K562 (cell line): Measurements from ENCODE around the gene TXN2. TPM values are rescaled to one million over a fixed set of nuclear protein-coding genes. Genes with fewer than 3 reads are reported as not detected.

ENCODE experiments used
- CHAMP1 ChIP-seq: fragments of 450-650 bp; IDR thresholded peaks from 2 replicates; pipeline ENCODE4 v1.6.1; 2016; ENCODE audit warnings: mild to moderate bottlenecking
- CREB3 ChIP-seq: fragments of 450-650 bp; conservative IDR thresholded peaks from 2 replicates; pipeline ENCODE4 v1.6.1; 2016; ENCODE audit warnings: missing genetic modification characterization, low read depth, mild to moderate bottlenecking, missing compliant biosample characterization, moderate library complexity
- CTCF ChIP-seq, 3 experiments: IDR thresholded peaks in 2 of 3; conservative IDR thresholded peaks in 1 of 3; 2 replicates each; pipeline ENCODE4 v1.5.1; 2011 to 2012; ENCODE audit warnings: low read length in 3 of 3, mild to moderate bottlenecking in 3 of 3, control low read depth in 2 of 3, improper control_type of control experiment in 1 of 3, inconsistent platforms in 1 of 3, low read depth in 1 of 3, mixed read lengths in 1 of 3, moderate library complexity in 1 of 3; ENCODE audit not compliant: insufficient read depth in 2 of 3
- DLX4 ChIP-seq: fragments of 250-450 bp; sonication (Bioruptor Pico); IDR thresholded peaks from 2 replicates; pipeline ENCODE4 v1.6.1; 2021; ENCODE audit warnings: mild to moderate bottlenecking
- ETV1 ChIP-seq: fragments of 450-650 bp; conservative IDR thresholded peaks from 2 replicates; pipeline ENCODE4 v1.6.1; 2016; ENCODE audit warnings: missing genetic modification characterization, control low read depth, low read depth, missing compliant biosample characterization
- HCFC1 ChIP-seq: IDR thresholded peaks from 2 replicates; pipeline ENCODE4 v1.6.1; 2012; ENCODE audit warnings: low read depth, low read length, improper control_type of control experiment
- HDAC2 ChIP-seq: fragments of 450-650 bp; IDR thresholded peaks from 2 replicates; pipeline ENCODE4 v1.6.1; 2016; ENCODE audit warnings: mild to moderate bottlenecking
- MAFK ChIP-seq: IDR thresholded peaks from 2 replicates; pipeline ENCODE4 v1.6.1; 2011; ENCODE audit warnings: low read length, improper control_type of control experiment
- PHB2 ChIP-seq: fragments of 450-650 bp; IDR thresholded peaks from 2 replicates; pipeline ENCODE4 v1.6.1; 2017; ENCODE audit warnings: low read depth
- PHF8 ChIP-seq: fragments of 200-600 bp; sonication (generic); IDR thresholded peaks from 2 replicates; pipeline ENCODE4 v1.6.1; 2012; ENCODE audit warnings: mixed run types, mild to moderate bottlenecking, inconsistent platforms, low read length, moderate library complexity, borderline replicate concordance
- POLR3A ChIP-seq: IDR thresholded peaks from 2 replicates; pipeline ENCODE4 v1.6.1; 2011; ENCODE audit warnings: borderline replicate concordance, mild to moderate bottlenecking, moderate library complexity; ENCODE audit not compliant: insufficient read length, insufficient read depth; ENCODE audit errors: extremely low read depth
- RBM34 ChIP-seq: fragments of 200-400 bp; formaldehyde crosslinking; IDR thresholded peaks from 2 replicates; pipeline ENCODE4 v1.6.1; 2018; ENCODE audit warnings: low read length, borderline replicate concordance; ENCODE audit not compliant: insufficient read depth
- RFX5 ChIP-seq: IDR thresholded peaks from 2 replicates; pipeline ENCODE4 v1.6.1; 2011; ENCODE audit warnings: low read depth, mild to moderate bottlenecking, improper control_type of control experiment, low read length
- SIN3B ChIP-seq: fragments of 450-650 bp; IDR thresholded peaks from 2 replicates; pipeline ENCODE4 v1.6.1; 2017; ENCODE audit warnings: low read depth, mild to moderate bottlenecking, moderate library complexity
- SREBF1 ChIP-seq: fragments of 150-350 bp; IDR thresholded peaks from 2 replicates; pipeline ENCODE4 v1.6.1; 2014; ENCODE audit warnings: antibody characterized with exemption, low read depth, low read length, borderline replicate concordance
- TCF7L2 ChIP-seq: fragments of 150-350 bp; IDR thresholded peaks from 2 replicates; pipeline ENCODE4 v1.6.1; 2016; ENCODE audit warnings: low read depth, mild to moderate bottlenecking, low read length, moderate library complexity
- TEAD1 ChIP-seq, 2 experiments: fragments of 450-650 bp in 1 of 2; sonication (generic) in 1 of 2; formaldehyde crosslinking; IDR thresholded peaks; 2 replicates each; pipeline versions ENCODE4 v1.4.0 to v1.8.0; 2020 to 2022; ENCODE audit warnings: mild to moderate bottlenecking in 2 of 2, missing genetic modification reagents in 1 of 2
- ZNF140 ChIP-seq: fragments of 250-450 bp; sonication (Bioruptor Pico); IDR thresholded peaks from 2 replicates; pipeline ENCODE4 v1.8.0; 2021; ENCODE audit warnings: moderate library complexity, mild to moderate bottlenecking, inconsistent platforms
- ZNF23 ChIP-seq: fragments of 250-450 bp; sonication (Bioruptor Pico); IDR thresholded peaks from 2 replicates; pipeline ENCODE4 v1.4.0; 2020; ENCODE audit warnings: mild to moderate bottlenecking
- ZNF408 ChIP-seq: fragments of 250-450 bp; sonication (Bioruptor Pico); IDR thresholded peaks from 2 replicates; pipeline ENCODE4 v1.4.0; 2020; ENCODE audit warnings: low read depth, mild to moderate bottlenecking, moderate library complexity
- ZNF696 ChIP-seq: fragments of 250-450 bp; sonication (Bioruptor Pico); conservative IDR thresholded peaks from 2 replicates; pipeline ENCODE4 v1.4.0; 2020; ENCODE audit warnings: mild to moderate bottlenecking, moderate library complexity
- polyA plus RNA-seq, 8 experiments: library from polyadenylated mRNA; depleted of rRNA in 4 of 8; stranded (reverse) in 5 of 8; unstranded in 3 of 8; fragments of >200 nt; fragmentation: Nextera tagmentation in 2 of 8; fragmentation: Illumina TruSeq in 1 of 8; extraction: Ambion mirVana in 2 of 8; extraction: Trizol in 1 of 8; gene quantifications; 2 replicates each; pipeline versions ENCODE4 v1.2.1 to v1.2.3, GENCODE V29; 2011 to 2014; ENCODE audit warnings: inconsistent platforms in 1 of 8, missing spikeins in 1 of 8
- total RNA-seq, 7 experiments: library from RNA; depleted of rRNA in 6 of 7; stranded (reverse); fragments of >200 nt in 6 of 7; fragmentation: Illumina TruSeq in 2 of 7; extraction: Trizol in 2 of 7; gene quantifications; 2 replicates each; pipeline versions ENCODE4 v1.2.1 to v1.2.3, GENCODE V29; 2011 to 2021; ENCODE audit warnings: low replicate concordance in 1 of 7
- TF ChIP-seq, protein P1 (sequence below), 2 experiments: fragments of 250-450 bp in 1 of 2; fragments of 450-650 bp in 1 of 2; sonication (Bioruptor Pico) in 1 of 2; IDR thresholded peaks; 2 replicates each; pipeline versions ENCODE4 v1.6.1 to v1.8.0; 2016 to 2021; ENCODE audit warnings: mild to moderate bottlenecking in 2 of 2, moderate library complexity in 2 of 2, missing compliant biosample characterization in 1 of 2, missing genetic modification characterization in 1 of 2

TXN2 gene
- total and polyA plus RNA-seq, 9 of the 15 experiments (the other 6 are each of a cell fraction or from before 2014, with no cell fraction given), result 48.5 to 399 (median 118) TPM

DNA sequence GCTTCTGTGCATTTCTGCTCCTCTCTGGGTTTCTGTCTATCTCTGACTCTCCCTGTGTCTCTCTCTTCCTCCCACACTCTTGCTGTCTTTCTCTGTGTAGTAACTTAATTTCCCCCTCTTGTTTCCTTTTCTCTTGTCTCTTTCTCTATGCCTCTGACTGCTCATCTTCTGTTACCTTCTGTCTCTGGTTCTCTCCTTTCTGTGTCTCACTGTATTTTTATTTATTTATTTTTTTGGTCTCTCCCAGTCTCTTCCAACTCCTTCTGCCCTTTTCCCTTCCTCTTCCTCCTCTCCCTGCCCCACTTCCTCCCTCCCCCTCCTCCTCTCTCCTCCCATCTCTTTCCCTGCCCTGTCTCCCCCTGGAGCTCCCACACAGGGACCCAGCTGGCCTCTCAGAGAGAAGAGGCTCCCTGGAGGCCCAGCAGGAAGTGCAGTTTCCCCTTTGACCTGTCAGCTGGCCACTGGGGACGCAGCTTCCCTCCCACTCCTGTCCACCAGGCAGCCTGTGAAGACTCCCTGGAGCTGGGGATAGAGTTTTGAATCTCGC, 55.4 kb downstream of the TXN2 start (continued):
- TF ChIP-seq ZNF408 (CRISPR knock-in tag) (no peak), ETV1 (tag) (peak; percentile 48), CREB3 (tag) (no peak), RFX5 (no peak), PHB2 (0 out of 2 replicates have a peak, but pooled peaks have one; percentile 10), PHF8 (no peak), HDAC2 (no peak), CHAMP1 (no peak), ZNF23 (CRISPR knock-in tag) (no peak), HCFC1 (no peak), RBM34 (no peak), DLX4 (CRISPR knock-in tag) (no peak), TEAD1 (CRISPR knock-in tag; IDR thresholded peaks at IDR 0.05) (no peak), SIN3B (no peak), ZNF696 (CRISPR knock-in tag) (no peak), ZNF140 (no peak), MAFK (no peak), POLR3A (no peak), TCF7L2 (no peak), CTCF (IDR thresholded peaks at IDR 0.05 in 2 of 3, conservative IDR thresholded peaks at IDR 0.05 in 1 of 3; ENCODE audit: insufficient read depth in 2 of 3, low read depth in 1 of 3, low read length in 3 of 3) (peak; percentile 2 to 41 (median 19); a peak in 2 of 6 replicates), SREBF1 (no peak)
- TF ChIP-seq, protein P1, sequence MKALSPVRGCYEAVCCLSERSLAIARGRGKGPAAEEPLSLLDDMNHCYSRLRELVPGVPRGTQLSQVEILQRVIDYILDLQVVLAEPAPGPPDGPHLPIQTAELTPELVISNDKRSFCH (CRISPR knock-in tag; IDR thresholded peaks at IDR 0.05), result no peak
- TF ChIP-seq, protein P1 (tag; IDR thresholded peaks at IDR 0.05), result no peak
